Liver (tissue), 2 donors: ENCODE measurements around the gene PLCD1.
"Not testable (repeated sequence)": the region's sequence is repeated elsewhere in the genome, so short reads cannot be mapped to it uniquely, and the experiment has no call there.

Experiments
- CTCF ChIP-seq: fragments of 150-350 bp; IDR thresholded peaks from 2 replicates; pipeline ENCODE4 v1.5.1; 2017; ENCODE audit warnings: improper control_type of control experiment, low read depth, low read length; ENCODE audit not compliant: missing input control
- FOXA1 ChIP-seq: IDR thresholded peaks from 2 replicates; pipeline ENCODE4 v1.6.1; 2016; ENCODE audit warnings: antibody characterized with exemption
- donor health status: healthy.

GRCh38 chr3:37988376-37988775, 41.1 kb downstream of the PLCD1 start:
- not testable (repeated sequence) for TF ChIP-seq FOXA1, CTCF
